ENCODE data around the gene BLOC1S3. TPM values are rescaled to one million over a fixed set of nuclear protein-coding genes. Genes with fewer than 3 reads are reported as not detected.

The BLOC1S3 gene, protein sequence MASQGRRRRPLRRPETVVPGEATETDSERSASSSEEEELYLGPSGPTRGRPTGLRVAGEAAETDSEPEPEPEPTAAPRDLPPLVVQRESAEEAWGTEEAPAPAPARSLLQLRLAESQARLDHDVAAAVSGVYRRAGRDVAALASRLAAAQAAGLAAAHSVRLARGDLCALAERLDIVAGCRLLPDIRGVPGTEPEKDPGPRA
- total RNA-seq: 10.4 and 10.5 TPM in 2 replicates

GRCh38 chr19:45178262-45179071 lies at the start of gene BLOC1S3:
Gene BLOC1S3 (plus strand): TSS chr19:45178784. CDS start chr19:45179297, 513 bp downstream.
- DNase-seq (ENCODE audit: low spot score): peak; percentile 100
- peak within 1 kb of the TSS; percentile 88 for H3K4me3 Mint-ChIP-seq

DNA sequence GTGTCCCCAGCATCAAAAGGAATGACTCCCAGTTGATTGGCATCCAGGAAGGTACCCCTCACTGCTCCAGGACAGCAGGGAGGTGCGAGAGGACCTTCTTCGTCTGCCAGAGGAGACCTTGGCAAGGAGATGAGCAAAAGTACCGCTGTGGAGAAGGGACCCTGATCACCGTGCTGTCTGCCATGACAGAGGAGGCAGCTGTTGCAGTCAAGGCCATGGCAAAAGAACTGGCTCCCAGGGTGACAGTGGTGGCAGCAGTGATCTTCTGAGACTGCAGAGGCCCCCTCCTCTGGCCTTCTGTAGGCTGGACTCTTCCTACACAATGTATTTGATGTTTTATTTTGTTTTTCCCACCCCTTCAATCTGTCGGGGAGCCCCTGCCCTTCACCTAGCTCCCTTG lies 49.8 kb upstream of the BLOC1S3 start:
- no peak for DNase-seq (ENCODE audit: low spot score)
- Mint-ChIP-seq H3K36me3 (ENCODE audit: low read depth) (no peaks in the 10 kb centered on the region), H3K27ac (no peak overlapping the region), H3K4me3 (no peak overlapping the region), H3K4me1 (ENCODE audit: low read depth) (no peaks in the 10 kb centered on the region), H3K9me3 (no peaks in the 10 kb centered on the region), H3K27me3 (ENCODE audit: insufficient read depth) (no peaks in the 10 kb centered on the region)
- intact Hi-C loops (cut with micrococcal nuclease): no loop called here

More at GRCh38 chr19:45178262-45179071, at the start of gene BLOC1S3:
- H3K4me1 Mint-ChIP-seq (ENCODE audit: low read depth): peaks cover 19% of the 10 kb centered on the region
- intact Hi-C loops (cut with micrococcal nuclease): loop anchor here (1.0 to 10.0 kb wide), 14 partner anchors 14 to 1676 kb away; partner anchors contain the start of genes AP2S1, CLASRP, ERCC1 and ERCC2
- H3K9me3 Mint-ChIP-seq: no peaks in the 10 kb centered on the region
- H3K27me3 Mint-ChIP-seq (ENCODE audit: insufficient read depth): no peaks in the 10 kb centered on the region
- peaks cover 9% of the 10 kb centered on the region for H3K36me3 Mint-ChIP-seq (ENCODE audit: low read depth)
- peak within 1 kb of the TSS; percentile 88 for H3K27ac Mint-ChIP-seq

DNA sequence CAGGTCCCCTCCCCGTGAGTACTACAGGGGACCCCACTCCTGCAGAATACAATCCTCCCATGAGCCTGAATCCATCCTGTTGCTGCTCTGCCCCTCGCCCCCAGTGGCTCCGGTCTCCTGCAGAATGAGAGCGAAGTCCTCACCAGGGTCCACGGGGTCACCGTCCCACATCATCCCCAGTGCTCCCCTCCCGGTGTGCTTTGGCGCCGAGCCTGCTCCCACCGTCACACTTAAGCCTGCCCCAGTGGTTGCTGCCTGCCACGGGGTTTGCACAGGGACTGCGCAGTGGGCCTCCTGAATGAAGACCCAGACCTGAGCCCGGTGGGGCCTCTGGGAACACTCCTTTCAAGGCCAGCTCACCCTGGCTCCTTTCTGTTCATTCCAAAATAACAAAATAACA lies 48.3 kb upstream of the BLOC1S3 start:
- Mint-ChIP-seq H3K27me3 (ENCODE audit: insufficient read depth) (no peaks in the 10 kb centered on the region), H3K4me1 (ENCODE audit: low read depth) (no peaks in the 10 kb centered on the region), H3K36me3 (ENCODE audit: low read depth) (no peaks in the 10 kb centered on the region), H3K27ac (no peak overlapping the region), H3K4me3 (no peak overlapping the region), H3K9me3 (no peaks in the 10 kb centered on the region)
- intact Hi-C loops (cut with micrococcal nuclease): no loop called here
- no peak for DNase-seq (ENCODE audit: low spot score)

DNA sequence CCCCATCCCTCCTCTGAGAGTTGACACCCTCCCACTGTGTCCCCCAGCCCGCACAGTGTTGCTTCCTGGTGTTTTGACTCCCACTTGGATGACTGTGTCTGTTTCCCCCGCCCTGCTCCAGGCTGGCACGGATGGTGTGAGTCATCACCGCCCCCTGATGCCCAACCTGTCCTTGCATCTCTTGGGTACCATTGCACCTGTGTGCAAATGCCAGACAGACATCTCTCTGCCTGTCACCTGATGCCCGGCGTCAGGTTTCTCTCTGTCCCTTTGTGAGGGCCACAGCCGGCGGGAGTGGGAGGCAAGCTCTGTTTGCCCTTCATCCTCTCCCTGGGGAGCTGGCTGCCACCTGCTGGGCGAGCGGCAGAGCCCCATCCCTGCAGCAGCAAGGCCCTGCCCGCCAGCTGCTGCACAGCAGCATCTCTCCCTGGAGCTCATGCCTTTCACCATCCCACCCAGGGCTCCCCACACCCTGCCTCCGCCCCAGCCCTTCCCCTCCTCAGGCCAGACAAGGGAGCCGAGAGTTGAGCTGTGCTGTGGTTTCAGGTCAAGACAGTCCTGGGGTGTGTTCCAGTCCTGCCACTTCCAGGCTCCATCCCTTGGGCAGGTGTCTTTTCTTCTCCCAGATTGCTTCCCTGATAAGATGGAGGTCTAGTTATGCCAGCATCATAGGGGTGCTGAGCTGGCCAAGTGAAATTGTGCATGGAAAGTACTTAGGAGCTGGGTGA lies 47.5 kb upstream of the BLOC1S3 start:
- H3K4me1 Mint-ChIP-seq (ENCODE audit: low read depth): no peaks in the 10 kb centered on the region
- H3K27me3 Mint-ChIP-seq (ENCODE audit: insufficient read depth): no peaks in the 10 kb centered on the region
- H3K27ac Mint-ChIP-seq: no peak overlapping the region

GRCh38 chr19:45133661-45134060 lies 44.9 kb upstream of the BLOC1S3 start:
- Mint-ChIP-seq H3K27ac (no peak overlapping the region), H3K4me3 (no peak overlapping the region), H3K27me3 (ENCODE audit: insufficient read depth) (no peaks in the 10 kb centered on the region), H3K36me3 (ENCODE audit: low read depth) (no peaks in the 10 kb centered on the region), H3K9me3 (no peaks in the 10 kb centered on the region), H3K4me1 (ENCODE audit: low read depth) (no peaks in the 10 kb centered on the region)
- intact Hi-C loops (cut with micrococcal nuclease): no loop called here
- no peak for DNase-seq (ENCODE audit: low spot score)

More for the DNA sequence above, 47.5 kb upstream of the BLOC1S3 start:
- H3K36me3 Mint-ChIP-seq (ENCODE audit: low read depth): no peaks in the 10 kb centered on the region
- no peaks in the 10 kb centered on the region for H3K9me3 Mint-ChIP-seq
- H3K4me3 Mint-ChIP-seq: no peak overlapping the region
- intact Hi-C loops (cut with micrococcal nuclease): no loop called here
- no peak for DNase-seq (ENCODE audit: low spot score)

- Mint-ChIP-seq H3K4me3 (no peak overlapping the region), H3K27ac (no peak overlapping the region), H3K4me1 (ENCODE audit: low read depth) (no peaks in the 10 kb centered on the region), H3K27me3 (ENCODE audit: insufficient read depth) (no peaks in the 10 kb centered on the region), H3K36me3 (ENCODE audit: low read depth) (no peaks in the 10 kb centered on the region), H3K9me3 (no peaks in the 10 kb centered on the region)
- intact Hi-C loops (cut with micrococcal nuclease): no loop called here
- DNase-seq (ENCODE audit: low spot score): no peak
These were observed 43.3 kb upstream of the BLOC1S3 start for GRCh38 chr19:45135176-45135885.

- H3K27ac Mint-ChIP-seq: no peak overlapping the region
- H3K9me3 Mint-ChIP-seq: no peaks in the 10 kb centered on the region
- no peaks in the 10 kb centered on the region for H3K4me1 Mint-ChIP-seq (ENCODE audit: low read depth)
- DNase-seq (ENCODE audit: low spot score): no peak
- H3K27me3 Mint-ChIP-seq (ENCODE audit: insufficient read depth): no peaks in the 10 kb centered on the region
- intact Hi-C loops (cut with micrococcal nuclease): no loop called here
- H3K36me3 Mint-ChIP-seq (ENCODE audit: low read depth): no peaks in the 10 kb centered on the region
- no peak overlapping the region for H3K4me3 Mint-ChIP-seq
These were observed 41.9 kb upstream of the BLOC1S3 start for GRCh38 chr19:45136507-45137178.

- Mint-ChIP-seq H3K27me3 (ENCODE audit: insufficient read depth) (no peaks in the 10 kb centered on the region), H3K36me3 (ENCODE audit: low read depth) (no peaks in the 10 kb centered on the region), H3K4me3 (no peak overlapping the region), H3K4me1 (ENCODE audit: low read depth) (no peaks in the 10 kb centered on the region), H3K9me3 (no peaks in the 10 kb centered on the region), H3K27ac (no peak overlapping the region)
- intact Hi-C loops (cut with micrococcal nuclease): no loop called here
- DNase-seq (ENCODE audit: low spot score): no peak
These were observed 41.3 kb upstream of the BLOC1S3 start for GRCh38 chr19:45137179-45137761.

GRCh38 chr19:45138303-45138751 lies 40.3 kb upstream of the BLOC1S3 start:
- intact Hi-C loops (cut with micrococcal nuclease): no loop called here
- Mint-ChIP-seq H3K27ac (no peak overlapping the region), H3K4me3 (no peak overlapping the region), H3K9me3 (no peaks in the 10 kb centered on the region), H3K36me3 (ENCODE audit: low read depth) (no peaks in the 10 kb centered on the region), H3K4me1 (ENCODE audit: low read depth) (no peaks in the 10 kb centered on the region), H3K27me3 (ENCODE audit: insufficient read depth) (no peaks in the 10 kb centered on the region)
- DNase-seq (ENCODE audit: low spot score): no peak

DNA sequence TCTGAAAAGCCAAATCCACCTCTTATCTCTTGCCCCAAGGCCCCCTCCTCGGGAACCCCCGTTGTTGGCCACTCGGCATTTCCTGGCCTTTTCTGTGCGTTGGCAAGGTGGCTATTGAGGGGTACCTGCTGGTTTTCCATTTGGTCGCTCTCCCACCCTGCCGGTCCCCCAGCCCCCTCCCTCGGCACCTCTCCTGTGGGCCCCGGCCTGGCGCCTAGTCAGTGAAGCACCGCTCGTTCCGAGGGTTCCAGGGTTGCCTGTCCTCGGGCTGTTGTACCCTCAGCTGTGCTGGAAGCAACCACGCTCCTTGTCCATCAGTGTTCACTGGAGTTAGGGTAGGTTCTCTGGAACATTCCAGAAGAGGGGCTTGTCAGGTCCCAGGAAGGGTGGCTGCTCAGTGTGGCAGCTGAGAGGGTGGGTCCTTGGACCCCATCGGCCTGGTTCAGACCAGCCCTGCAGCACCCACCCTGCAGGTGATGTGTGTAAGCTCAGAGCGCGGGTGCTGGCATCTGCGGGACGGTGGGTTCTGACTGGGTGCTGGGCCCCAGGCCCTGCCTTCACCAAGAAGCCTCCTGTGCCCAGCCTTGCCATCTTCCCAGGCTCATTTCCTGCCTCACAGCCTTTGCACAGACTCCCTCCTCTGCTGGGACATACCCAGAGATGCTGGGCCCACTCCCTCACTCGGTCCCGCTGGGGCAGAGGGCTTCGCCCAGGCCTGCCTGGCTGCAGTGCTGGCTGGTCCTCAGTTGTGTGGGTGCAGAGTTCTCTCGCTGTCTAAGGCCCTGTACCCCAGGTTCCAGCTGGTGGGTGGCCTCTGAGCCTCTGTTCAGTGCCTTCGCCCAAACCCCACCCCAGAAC lies 39.1 kb upstream of the BLOC1S3 start:
- H3K27me3 Mint-ChIP-seq (ENCODE audit: insufficient read depth): no peaks in the 10 kb centered on the region
- intact Hi-C loops (cut with micrococcal nuclease): no loop called here
- H3K4me3 Mint-ChIP-seq: no peak overlapping the region
- no peaks in the 10 kb centered on the region for H3K9me3 Mint-ChIP-seq
- H3K4me1 Mint-ChIP-seq (ENCODE audit: low read depth): no peaks in the 10 kb centered on the region
- no peak overlapping the region for H3K27ac Mint-ChIP-seq
- no peak for DNase-seq (ENCODE audit: low spot score)
- H3K36me3 Mint-ChIP-seq (ENCODE audit: low read depth): no peaks in the 10 kb centered on the region

GRCh38 chr19:45140144-45140503 lies 38.5 kb upstream of the BLOC1S3 start:
- no peaks in the 10 kb centered on the region for H3K4me1 Mint-ChIP-seq (ENCODE audit: low read depth)
- no peak overlapping the region for H3K27ac Mint-ChIP-seq
- no peaks in the 10 kb centered on the region for H3K27me3 Mint-ChIP-seq (ENCODE audit: insufficient read depth)
- H3K9me3 Mint-ChIP-seq: no peaks in the 10 kb centered on the region
- no peak for DNase-seq (ENCODE audit: low spot score)
- no peak overlapping the region for H3K4me3 Mint-ChIP-seq
- H3K36me3 Mint-ChIP-seq (ENCODE audit: low read depth): no peaks in the 10 kb centered on the region
- intact Hi-C loops (cut with micrococcal nuclease): no loop called here
